GM12892 (cell line): ENCODE measurements around the gene IGFBP7.

Source experiments
- POLR2A ChIP-seq: IDR thresholded peaks from 2 replicates; pipeline ENCODE4 v1.6.1; 2011; ENCODE audit warnings: low read depth, low read length, control low read depth
- POLR2AphosphoS5 ChIP-seq: IDR thresholded peaks from 2 replicates; pipeline ENCODE4 v1.6.1; 2011; ENCODE audit warnings: low read depth, low read length, control low read depth
- TAF1 ChIP-seq: IDR thresholded peaks from 2 replicates; pipeline ENCODE4 v1.6.1; 2011; ENCODE audit warnings: low read depth, mild to moderate bottlenecking, control low read depth, low read length, borderline replicate concordance

DNA sequence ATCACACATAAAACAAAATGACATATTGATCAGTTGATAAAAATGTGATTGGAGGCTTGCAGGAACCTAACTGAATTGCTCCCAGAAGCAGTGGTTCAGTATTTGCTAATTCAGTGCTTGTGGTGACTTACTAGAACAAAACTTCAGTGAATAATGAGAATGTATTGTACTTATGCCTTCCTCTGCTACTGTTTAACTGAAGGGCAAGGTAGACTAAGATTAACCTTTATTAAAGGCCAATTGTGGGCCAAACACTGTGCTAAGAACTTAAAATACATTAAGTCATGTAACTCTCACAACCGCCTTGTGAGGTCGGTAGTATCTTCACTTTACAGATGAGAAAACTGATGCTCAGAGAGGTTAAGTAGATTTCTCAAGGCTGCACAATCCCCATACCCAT, 14.9 kb downstream of the IGFBP7 start:
- no peak for TF ChIP-seq TAF1
- TF ChIP-seq POLR2AphosphoS5, result no peak
- no peak for TF ChIP-seq POLR2A
